Mesothelial cell of epicardium (in vitro differentiated cells): ENCODE measurements around the gene SNTG2. TPM values are rescaled to one million over a fixed set of nuclear protein-coding genes. Genes with fewer than 3 reads are reported as not detected.

Source experiments
- DNase-seq, 2 experiments: peaks; one replicate each; pipeline ENCODE4 v3.0.0; 2021; ENCODE audit warnings: low spot score in 2 of 2; ENCODE audit not compliant: unreplicated experiment in 2 of 2
- H3K27ac Mint-ChIP-seq: 2 replicates; pipeline ENCODE4 v1.8.0; 2021; ENCODE audit warnings: mixed read lengths
- H3K27me3 Mint-ChIP-seq: 2 replicates; pipeline ENCODE4 v1.8.0; 2021; ENCODE audit warnings: low read depth, mixed read lengths
- H3K36me3 Mint-ChIP-seq: 2 replicates; pipeline ENCODE4 v1.8.0; 2021; ENCODE audit warnings: mixed read lengths
- H3K4me1 Mint-ChIP-seq: 2 replicates; pipeline ENCODE4 v1.8.0; 2021; ENCODE audit warnings: mixed read lengths
- H3K4me3 Mint-ChIP-seq: 2 replicates; pipeline ENCODE4 v1.8.0; 2021; ENCODE audit warnings: mild to moderate bottlenecking, moderate library complexity, mixed read lengths
- H3K9me3 Mint-ChIP-seq: 2 replicates; pipeline ENCODE4 v1.8.0; 2021; ENCODE audit warnings: mixed read lengths
- total RNA-seq: library from RNA; stranded (reverse); gene quantifications from 3 replicates; pipeline ENCODE4 v1.2.1, GENCODE V29; 2021
- TF ChIP-seq, protein P1 (sequence below): fragments of 200-600 bp; sonication (generic); IDR thresholded peaks from one replicate; pipeline ENCODE4 v1.5.0; 2021; ENCODE audit warnings: antibody characterized with exemption; ENCODE audit not compliant: unreplicated experiment

The SNTG2 gene
- total RNA-seq, 1 donor from 2014 or later = not detected

- TF ChIP-seq, protein P1, sequence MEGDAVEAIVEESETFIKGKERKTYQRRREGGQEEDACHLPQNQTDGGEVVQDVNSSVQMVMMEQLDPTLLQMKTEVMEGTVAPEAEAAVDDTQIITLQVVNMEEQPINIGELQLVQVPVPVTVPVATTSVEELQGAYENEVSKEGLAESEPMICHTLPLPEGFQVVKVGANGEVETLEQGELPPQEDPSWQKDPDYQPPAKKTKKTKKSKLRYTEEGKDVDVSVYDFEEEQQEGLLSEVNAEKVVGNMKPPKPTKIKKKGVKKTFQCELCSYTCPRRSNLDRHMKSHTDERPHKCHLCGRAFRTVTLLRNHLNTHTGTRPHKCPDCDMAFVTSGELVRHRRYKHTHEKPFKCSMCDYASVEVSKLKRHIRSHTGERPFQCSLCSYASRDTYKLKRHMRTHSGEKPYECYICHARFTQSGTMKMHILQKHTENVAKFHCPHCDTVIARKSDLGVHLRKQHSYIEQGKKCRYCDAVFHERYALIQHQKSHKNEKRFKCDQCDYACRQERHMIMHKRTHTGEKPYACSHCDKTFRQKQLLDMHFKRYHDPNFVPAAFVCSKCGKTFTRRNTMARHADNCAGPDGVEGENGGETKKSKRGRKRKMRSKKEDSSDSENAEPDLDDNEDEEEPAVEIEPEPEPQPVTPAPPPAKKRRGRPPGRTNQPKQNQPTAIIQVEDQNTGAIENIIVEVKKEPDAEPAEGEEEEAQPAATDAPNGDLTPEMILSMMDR = no peak
- Mint-ChIP-seq H3K9me3 (no peaks in the 10 kb centered on the region), H3K4me1 (no peaks in the 10 kb centered on the region), H3K36me3 (no peaks in the 10 kb centered on the region), H3K27ac (no peak overlapping the region), H3K4me3 (no peak overlapping the region), H3K27me3 (peaks cover 27% of the 10 kb centered on the region)
- DNase-seq = no peak
Observed at GRCh38 chr2:1237783-1238182, 287.1 kb downstream of the SNTG2 start.

GRCh38 chr2:1238598-1239138 lies 288.0 kb downstream of the SNTG2 start:
- Mint-ChIP-seq H3K9me3 (no peaks in the 10 kb centered on the region), H3K27ac (no peak overlapping the region), H3K27me3 (peaks cover 29% of the 10 kb centered on the region), H3K36me3 (no peaks in the 10 kb centered on the region), H3K4me3 (no peak overlapping the region), H3K4me1 (no peaks in the 10 kb centered on the region)
- no peak for DNase-seq
- TF ChIP-seq, protein P1 = no peak

DNA sequence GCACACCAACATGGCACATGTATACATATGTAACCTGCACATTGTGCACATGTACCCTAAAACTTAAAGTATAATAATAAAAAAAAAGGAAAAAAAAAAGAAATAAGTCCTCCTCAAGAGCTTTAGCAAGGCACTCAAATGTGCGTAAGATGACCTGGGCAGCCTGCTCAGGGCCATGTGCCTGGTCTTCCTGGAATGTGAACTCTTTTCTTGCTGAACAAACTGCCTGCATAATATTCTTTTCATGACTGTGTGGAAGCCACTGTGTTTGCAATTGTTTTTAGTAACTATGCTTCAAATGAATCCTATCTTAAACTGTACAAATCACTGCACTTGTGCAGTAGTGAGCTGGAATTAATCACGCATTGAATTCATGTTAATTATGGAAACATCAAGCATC lies 294.5 kb downstream of the SNTG2 start:
- DNase-seq = no peak
- Mint-ChIP-seq H3K4me3 (no peak overlapping the region), H3K4me1 (no peaks in the 10 kb centered on the region), H3K27ac (no peak overlapping the region), H3K27me3 (peaks cover 28% of the 10 kb centered on the region), H3K9me3 (no peaks in the 10 kb centered on the region), H3K36me3 (no peaks in the 10 kb centered on the region)
- TF ChIP-seq, protein P1 = no peak

DNA sequence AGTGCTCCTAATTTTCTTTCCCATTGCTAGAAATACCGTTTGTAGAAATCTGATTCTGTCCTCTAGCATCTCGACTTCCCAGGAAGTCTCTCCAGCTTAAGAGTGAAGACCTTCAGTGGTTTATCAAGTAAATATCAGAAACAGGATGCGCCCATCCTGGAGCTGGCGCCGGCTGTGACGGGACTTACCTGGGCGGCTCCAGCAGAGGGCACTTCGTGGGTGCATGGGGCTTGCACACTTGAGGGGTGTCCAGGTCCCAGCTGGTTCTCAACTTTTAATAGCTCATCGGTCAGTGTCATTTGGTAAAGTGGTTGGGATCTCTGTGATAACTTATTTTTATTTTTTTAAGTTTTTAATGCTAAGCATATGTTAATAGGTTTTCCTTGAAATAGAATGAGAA lies 295.6 kb downstream of the SNTG2 start:
- TF ChIP-seq, protein P1 = no peak
- H3K27ac Mint-ChIP-seq = no peak overlapping the region
- H3K9me3 Mint-ChIP-seq = no peaks in the 10 kb centered on the region
- no peaks in the 10 kb centered on the region for H3K4me1 Mint-ChIP-seq
- H3K27me3 Mint-ChIP-seq = peaks cover 36% of the 10 kb centered on the region
- DNase-seq = no peak
- no peak overlapping the region for H3K4me3 Mint-ChIP-seq
- H3K36me3 Mint-ChIP-seq = no peaks in the 10 kb centered on the region

- no peak overlapping the region for H3K27ac Mint-ChIP-seq
- no peaks in the 10 kb centered on the region for H3K36me3 Mint-ChIP-seq
- peaks cover 36% of the 10 kb centered on the region for H3K27me3 Mint-ChIP-seq
- H3K9me3 Mint-ChIP-seq = no peaks in the 10 kb centered on the region
- no peaks in the 10 kb centered on the region for H3K4me1 Mint-ChIP-seq
- no peak overlapping the region for H3K4me3 Mint-ChIP-seq
- DNase-seq = no peak
- TF ChIP-seq, protein P1 = no peak
Observed at GRCh38 chr2:1246991-1247390, 296.3 kb downstream of the SNTG2 start.

GRCh38 chr2:1248187-1248586 lies 297.5 kb downstream of the SNTG2 start:
- DNase-seq = no peak
- no peaks in the 10 kb centered on the region for H3K4me1 Mint-ChIP-seq
- H3K36me3 Mint-ChIP-seq = no peaks in the 10 kb centered on the region
- no peak overlapping the region for H3K4me3 Mint-ChIP-seq
- TF ChIP-seq, protein P1 = no peak
- H3K27me3 Mint-ChIP-seq = peaks cover 40% of the 10 kb centered on the region
- no peak overlapping the region for H3K27ac Mint-ChIP-seq
- no peaks in the 10 kb centered on the region for H3K9me3 Mint-ChIP-seq
